Raji (cell line): ENCODE results near the gene TOB1.

Experiments used
- POLR2A ChIP-seq: IDR thresholded peaks from 2 replicates; pipeline ENCODE4 v1.6.1; 2011; ENCODE audit warnings: low read depth, low read length, control low read depth; ENCODE audit not compliant: insufficient read depth

TOB1 gene

GRCh38 chr17:50865060-50865867, 890 bp downstream of the TOB1 start:
- TF ChIP-seq POLR2A, result 0 out of 2 replicates have a peak, but pooled peaks have one; percentile 28

- TF ChIP-seq POLR2A, result no peak
These were observed 1.5 kb downstream of the TOB1 start for GRCh38 chr17:50864747-50865059.

DNA sequence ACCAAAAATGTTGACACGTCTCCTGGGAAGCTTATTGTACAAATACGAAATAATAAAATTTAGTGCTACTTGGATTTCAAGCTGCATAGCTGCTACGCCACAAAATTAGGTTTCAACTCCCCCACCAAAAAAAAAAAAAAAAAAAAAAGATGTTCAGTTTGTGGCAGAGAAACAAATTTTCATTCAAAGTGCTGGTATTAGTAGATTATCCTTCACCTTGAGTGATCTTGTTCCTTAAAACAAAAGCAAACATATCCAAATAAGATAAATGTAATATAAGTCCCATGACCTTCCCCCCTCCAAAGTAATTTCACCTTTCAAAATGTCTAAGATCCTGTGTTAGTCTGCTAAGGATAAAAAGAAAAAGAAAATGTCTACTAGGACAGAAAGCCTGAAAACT, 2.2 kb downstream of the TOB1 start:
- TF ChIP-seq POLR2A, result no peak

GRCh38 chr17:50863221-50863843, 2.8 kb downstream of the TOB1 start:
- no peak for TF ChIP-seq POLR2A

GRCh38 chr17:50861822-50862528, 4.2 kb downstream of the TOB1 start:
- TF ChIP-seq POLR2A, result no peak

DNA sequence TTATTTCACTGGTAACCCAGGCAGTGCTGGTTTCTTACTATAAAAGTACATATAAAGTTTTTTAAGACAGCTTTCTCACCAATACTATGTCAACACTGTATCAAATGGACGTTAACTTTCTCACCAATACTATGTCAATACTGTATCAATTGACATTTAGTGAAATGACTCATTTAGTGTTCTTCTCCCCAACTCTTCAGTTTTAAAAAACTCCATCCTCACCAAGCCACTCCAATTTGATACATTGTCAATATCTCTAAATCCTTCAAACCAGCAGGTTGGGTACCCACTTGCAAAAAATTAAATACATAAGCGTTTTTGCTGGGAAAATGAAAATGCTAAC, 4.8 kb downstream of the TOB1 start:
- TF ChIP-seq POLR2A, result no peak

DNA sequence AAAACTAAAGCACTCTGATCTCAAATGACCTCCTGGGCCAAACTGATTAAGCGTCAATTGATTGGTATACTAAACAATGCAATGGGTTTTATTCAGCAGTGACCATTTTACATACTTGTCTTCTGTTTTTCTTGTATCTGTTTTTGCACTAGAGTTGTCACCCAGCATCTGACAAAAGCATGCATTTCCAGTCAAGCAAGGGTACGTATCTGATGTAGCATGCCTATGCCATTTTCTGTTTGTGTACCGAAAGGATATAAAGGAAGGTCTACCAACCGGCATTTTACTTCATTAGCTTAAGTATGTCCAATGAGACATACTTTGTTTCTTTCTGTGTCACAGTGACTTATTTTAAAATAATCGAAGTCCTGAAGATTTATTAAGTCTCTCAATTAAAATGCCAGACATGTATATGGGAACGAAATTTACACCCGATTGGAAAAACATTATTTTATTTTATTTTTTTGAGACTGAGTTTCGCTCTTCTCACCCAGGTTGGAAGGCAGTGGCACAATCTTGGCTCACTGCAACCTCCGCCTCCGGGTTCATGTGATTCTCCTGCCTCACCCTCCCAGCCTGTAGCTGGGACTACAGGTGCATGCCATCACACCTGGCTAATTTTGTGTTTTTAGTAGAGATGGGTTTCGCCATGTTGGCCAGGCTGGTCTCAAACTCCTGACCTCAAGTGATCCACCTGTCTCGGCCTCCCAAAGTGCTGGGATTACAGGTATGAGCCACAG, 7.5 kb downstream of the TOB1 start:
- no peak for TF ChIP-seq POLR2A

GRCh38 chr17:50856431-50856830, 9.7 kb downstream of the TOB1 start:
- TF ChIP-seq POLR2A, result no peak

GRCh38 chr17:50855708-50856330, 10.3 kb downstream of the TOB1 start:
- TF ChIP-seq POLR2A, result no peak

GRCh38 chr17:50853781-50854180, 12.4 kb downstream of the TOB1 start:
- no peak for TF ChIP-seq POLR2A

DNA sequence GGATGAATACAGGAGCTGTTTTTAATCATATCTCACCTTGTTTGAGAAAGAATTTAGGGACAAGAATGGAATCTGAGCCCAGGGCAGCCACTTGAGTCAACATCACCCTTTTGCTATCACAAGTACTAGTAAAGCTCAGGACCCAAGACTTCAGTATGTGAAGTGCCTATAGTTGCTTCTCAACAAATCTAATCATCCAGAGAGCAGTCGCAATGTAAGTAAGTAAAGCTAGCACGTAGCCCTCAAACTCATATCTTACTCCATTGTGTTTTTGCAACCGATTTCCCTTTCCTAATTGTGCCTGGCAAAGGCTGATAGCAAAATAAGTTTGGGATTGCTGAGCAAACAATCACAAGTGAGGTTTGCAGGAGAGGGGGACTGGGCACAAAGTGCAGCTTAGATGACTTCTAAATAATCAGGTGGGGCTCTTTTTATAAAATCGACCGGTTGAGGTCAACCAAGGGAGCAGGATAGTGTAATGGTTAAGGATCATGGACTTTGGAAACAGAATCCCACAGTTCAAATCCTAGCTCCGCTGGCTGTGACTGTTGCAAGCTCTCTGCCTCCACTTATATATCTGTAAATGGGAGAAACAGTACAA, 13.0 kb downstream of the TOB1 start:
- no peak for TF ChIP-seq POLR2A

- TF ChIP-seq POLR2A, result no peak
These were observed 15.5 kb downstream of the TOB1 start for GRCh38 chr17:50850640-50851039.

DNA sequence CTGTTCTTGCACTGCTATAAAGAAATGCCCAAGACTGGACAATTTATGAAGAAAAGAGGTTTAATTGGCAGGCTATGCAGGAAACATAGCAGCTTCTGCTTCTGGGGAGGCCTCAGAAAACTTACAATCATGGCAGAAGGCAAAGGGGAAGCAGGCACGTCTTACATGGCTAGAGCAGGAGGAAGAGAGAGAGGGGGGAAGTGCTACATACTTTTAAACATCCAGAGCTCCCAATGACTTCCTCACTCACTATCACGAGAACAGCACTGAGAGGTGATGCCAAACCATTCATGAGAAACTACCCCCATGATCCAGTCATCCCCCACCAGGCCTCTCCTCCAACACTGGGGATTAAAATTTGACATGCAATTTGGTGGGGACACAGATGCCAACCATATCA, 17.4 kb downstream of the TOB1 start:
- TF ChIP-seq POLR2A, result no peak

- TF ChIP-seq POLR2A, result no peak
These were observed 18.1 kb downstream of the TOB1 start for GRCh38 chr17:50848039-50848438.

DNA sequence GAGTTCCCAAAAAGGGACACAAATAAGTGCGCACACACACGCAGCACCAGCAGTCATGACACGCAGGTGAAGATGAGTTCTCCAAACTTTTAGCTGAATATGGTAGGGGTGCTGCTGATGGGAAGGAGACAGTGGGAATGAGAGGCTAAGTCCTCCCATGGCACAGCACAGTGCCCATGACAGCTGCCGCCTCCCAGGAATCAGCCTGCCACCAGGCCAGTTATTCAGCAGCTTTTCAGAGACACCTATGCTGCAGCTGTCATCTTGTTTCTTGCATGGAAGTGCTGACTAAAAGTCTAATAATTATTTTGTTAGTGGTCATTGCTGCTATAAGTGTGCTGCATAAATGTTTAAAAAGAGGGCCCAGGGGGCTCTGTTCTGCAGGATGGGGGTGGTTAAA, 18.6 kb downstream of the TOB1 start:
- no peak for TF ChIP-seq POLR2A
